Breast epithelium (tissue), 3 donors: ENCODE results near the gene CLDN2.

Source experiments
- POLR2A ChIP-seq: fragments of 450-650 bp; IDR thresholded peaks from one replicate; pipeline ENCODE4 v1.6.1; 2016; ENCODE audit warnings: antibody characterized with exemption, mild to moderate bottlenecking, moderate library complexity
- TF ChIP-seq, protein P1 (sequence below), 3 donors: fragments of 450-650 bp; IDR thresholded peaks; one replicate each; pipeline ENCODE4 v1.5.1; 2016 to 2017; ENCODE audit warnings: antibody characterized with exemption in 3 of 3, mild to moderate bottlenecking in 3 of 3, moderate library complexity in 3 of 3

DNA sequence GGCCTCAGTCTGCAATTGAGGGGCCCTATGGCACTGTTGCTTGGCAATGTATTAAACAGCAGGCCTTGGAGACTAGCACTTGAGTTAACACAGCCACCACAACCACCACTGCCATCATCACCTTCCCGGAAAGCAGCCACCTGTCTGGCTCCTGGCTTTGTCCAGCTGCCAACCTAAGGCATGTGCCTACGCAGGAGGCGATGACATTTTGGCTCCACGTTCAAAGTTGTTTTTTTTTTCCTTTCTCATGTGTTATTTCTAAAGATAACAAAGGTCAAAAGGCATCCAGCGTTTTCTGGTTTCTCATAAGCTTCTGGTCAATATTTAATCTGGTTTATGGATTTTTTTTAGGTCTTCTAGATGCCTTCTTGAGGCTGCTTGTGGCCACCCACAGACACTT is 7.5 kb downstream of the CLDN2 start:
- TF ChIP-seq, protein P1, sequence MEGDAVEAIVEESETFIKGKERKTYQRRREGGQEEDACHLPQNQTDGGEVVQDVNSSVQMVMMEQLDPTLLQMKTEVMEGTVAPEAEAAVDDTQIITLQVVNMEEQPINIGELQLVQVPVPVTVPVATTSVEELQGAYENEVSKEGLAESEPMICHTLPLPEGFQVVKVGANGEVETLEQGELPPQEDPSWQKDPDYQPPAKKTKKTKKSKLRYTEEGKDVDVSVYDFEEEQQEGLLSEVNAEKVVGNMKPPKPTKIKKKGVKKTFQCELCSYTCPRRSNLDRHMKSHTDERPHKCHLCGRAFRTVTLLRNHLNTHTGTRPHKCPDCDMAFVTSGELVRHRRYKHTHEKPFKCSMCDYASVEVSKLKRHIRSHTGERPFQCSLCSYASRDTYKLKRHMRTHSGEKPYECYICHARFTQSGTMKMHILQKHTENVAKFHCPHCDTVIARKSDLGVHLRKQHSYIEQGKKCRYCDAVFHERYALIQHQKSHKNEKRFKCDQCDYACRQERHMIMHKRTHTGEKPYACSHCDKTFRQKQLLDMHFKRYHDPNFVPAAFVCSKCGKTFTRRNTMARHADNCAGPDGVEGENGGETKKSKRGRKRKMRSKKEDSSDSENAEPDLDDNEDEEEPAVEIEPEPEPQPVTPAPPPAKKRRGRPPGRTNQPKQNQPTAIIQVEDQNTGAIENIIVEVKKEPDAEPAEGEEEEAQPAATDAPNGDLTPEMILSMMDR (IDR thresholded peaks at IDR 0.05), result no peak
- no peak for TF ChIP-seq POLR2A
